ENCODE data around the gene MXI1.

GRCh38 chr10:110252151-110252550, 44.7 kb downstream of the MXI1 start:
- TF ChIP-seq ELF4 (IDR thresholded peaks at IDR 0.05) = no peak
- TF ChIP-seq BHLHE40 (IDR thresholded peaks at IDR 0.05; ENCODE audit: borderline replicate concordance) = no peak
- no peak for TF ChIP-seq ARNT (IDR thresholded peaks at IDR 0.05)
